Stimulated activated CD4-positive, alpha-beta T cell treated with anti-CD3 and anti-CD28 coated beads, Interleukin-12 subunit alpha, Interleukin-12 subunit beta, amount 100 ng/mL, for 48 hours (primary cell): ENCODE results near the gene CCNI2.
A peak's percentile ranks its signal among the peaks of the same experiment; 100 is the strongest.

Experiments used
- DNase-seq, 3 donors: peaks; one replicate each; pipeline ENCODE4 v3.0.0-alpha.2; 2020; ENCODE audit warnings: low read depth in 2 of 3, low spot score in 1 of 3

Gene CCNI2, protein sequence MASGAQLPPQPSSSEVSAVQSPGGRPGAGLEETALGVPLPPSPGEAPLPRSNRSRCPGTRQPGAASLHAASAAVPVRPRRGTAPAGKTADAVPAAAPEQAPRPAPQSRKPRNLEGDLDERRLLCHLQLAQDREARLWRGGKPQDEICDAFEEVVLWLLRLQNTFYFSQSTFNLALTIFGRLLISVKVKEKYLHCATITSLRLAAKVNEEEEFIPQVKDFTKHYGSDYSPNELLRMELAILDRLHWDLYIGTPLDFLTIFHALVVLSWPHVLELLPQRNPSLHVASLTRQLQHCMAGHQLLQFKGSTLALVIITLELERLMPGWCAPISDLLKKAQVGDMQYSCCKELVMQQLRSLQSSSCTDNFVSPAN

DNA sequence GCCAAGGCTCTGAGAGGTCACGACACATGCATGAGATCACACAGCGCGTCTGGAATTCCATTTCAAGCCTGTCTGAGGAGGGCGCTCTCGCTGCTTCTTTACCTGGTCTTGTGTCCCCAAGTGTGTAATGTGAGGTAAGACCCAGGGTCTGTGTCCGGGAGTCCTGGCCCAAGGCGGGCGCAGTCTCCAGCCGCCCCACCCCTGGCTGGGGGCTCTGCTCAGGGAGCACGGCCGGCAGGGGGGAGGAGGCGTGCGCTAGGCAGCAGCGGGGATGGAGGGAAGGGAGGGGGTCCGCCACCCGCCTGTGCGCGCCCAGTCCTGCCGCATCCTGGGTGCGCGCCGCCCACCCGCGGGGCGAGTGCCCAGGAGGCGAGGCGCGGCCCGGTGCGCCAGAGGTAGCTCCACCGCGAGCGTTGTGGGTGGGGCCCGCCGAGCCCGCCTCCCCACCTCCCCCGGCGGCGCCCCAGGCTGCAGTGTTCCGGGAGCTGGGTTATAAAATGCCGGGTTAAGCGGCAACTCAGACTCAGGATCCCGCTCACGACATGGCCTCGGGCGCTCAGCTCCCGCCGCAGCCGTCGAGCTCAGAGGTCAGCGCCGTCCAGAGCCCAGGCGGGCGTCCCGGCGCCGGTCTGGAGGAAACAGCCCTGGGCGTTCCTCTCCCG is at the start of gene CCNI2:
TSS of gene CCNI2 (plus strand) at position 473 of the 662 bp plus-strand sequence. CDS start at position 543, 70 bp downstream.
- peak in 1 of 3 donors; percentile 47 for DNase-seq

DNA sequence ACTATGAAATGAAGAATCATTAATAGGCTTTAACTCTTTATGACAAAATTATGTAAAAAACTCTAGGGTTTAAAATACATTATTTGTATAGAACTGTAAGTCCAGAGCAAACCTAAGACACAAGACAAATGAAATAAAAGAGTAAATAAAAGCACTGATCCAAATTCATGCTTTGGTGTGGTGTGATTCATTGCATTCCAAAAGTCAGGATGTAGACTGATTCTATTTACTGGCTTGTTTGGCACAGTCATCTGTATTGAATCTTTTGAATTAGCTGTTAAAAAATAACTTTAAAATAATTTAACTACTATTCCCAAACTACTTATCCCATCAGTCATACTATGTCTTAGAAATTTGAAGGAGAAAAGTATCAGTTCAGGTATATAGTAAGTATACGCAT is 42.4 kb upstream of the CCNI2 start:
- DNase-seq, result no peak

DNA sequence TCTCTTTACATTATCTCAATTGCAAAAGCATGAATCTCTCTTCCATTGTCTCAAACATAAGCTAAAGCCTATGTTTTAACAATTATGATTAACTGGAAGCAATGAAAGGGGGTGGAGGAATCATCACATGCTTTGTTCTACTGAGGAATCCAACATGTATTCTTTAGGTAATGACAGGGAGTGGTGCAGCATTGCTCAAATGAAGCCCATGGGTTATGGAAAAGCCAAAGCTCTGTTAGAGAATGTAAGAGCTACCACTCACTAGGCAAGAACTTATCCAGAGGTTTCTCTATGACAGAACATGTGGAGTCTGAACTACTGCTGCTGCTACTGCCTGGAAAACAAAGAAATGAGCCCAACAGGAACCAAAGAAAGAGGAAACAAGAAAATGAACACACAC is 38.6 kb upstream of the CCNI2 start:
- no peak for DNase-seq

- DNase-seq, result no peak
Measured at GRCh38 chr5:132714456-132715307, 32.5 kb upstream of the CCNI2 start.

- DNase-seq, result no peak
Measured at GRCh38 chr5:132718544-132719312, 28.5 kb upstream of the CCNI2 start.

DNA sequence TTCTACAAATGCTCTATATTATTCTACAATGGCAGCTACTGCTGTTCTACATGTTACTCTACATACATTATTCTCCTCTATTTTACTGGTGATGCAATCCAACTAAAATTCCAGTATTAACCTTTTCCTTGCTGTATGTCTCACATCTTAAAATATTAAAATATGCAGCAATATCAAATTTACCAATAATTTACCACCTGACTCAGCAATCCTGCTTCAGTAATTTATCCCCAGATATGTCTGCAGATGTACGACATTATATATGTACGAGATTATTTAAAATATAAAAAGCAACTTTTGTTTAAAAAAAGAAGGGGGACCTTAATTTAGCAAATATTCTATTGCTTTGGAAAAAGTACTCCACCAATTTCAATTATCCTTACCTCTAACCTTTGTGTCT is 21.5 kb upstream of the CCNI2 start:
- DNase-seq, result no peak

DNA sequence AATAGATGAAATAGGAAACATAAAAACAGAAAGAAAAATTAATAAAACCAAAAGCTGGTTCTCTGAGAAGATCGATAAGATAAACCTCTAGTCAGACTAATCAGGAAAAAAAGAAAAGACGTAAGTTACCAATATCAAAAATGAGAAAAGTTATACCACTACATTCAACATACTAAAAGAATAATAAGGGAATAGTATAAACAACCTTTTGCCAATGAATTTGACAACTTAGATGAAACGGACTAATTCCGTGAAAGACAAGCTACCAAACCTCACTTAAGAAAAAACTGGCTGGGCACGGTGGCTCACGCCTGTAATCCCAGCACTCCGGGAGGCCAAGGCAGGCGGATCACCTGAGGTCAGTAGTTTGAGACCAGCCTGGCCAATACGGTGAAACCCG is 17.3 kb upstream of the CCNI2 start:
- DNase-seq, result no peak

DNA sequence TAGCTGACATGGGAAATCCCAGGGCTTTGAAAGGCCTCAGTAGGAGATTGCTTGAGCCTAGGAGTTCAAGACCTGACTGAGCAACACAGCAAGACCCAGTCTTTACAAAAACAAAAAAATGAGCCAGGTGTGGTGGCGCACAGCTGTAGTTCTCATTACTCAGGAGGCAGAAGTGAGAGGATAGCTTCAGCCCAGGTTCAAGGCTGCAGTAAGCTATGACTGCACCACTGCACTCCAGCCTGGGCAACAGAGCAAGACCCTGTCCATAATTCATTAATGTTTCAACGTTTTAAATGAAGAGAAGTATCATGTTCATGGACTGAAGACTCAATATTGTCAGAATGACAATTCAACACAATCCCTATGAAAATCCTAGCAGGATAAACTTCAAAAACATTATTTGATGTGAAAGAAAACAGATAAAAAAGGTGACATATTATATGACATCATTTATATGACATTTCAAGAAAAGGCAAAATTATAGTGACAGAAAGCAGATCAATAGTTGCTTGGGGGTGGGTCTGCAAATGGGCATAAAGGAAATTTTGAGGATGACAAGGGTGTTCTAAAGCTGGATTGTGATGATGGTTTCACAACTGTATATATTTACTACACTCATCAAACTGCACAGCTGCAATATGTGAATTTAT is 13.6 kb upstream of the CCNI2 start:
- no peak for DNase-seq

DNA sequence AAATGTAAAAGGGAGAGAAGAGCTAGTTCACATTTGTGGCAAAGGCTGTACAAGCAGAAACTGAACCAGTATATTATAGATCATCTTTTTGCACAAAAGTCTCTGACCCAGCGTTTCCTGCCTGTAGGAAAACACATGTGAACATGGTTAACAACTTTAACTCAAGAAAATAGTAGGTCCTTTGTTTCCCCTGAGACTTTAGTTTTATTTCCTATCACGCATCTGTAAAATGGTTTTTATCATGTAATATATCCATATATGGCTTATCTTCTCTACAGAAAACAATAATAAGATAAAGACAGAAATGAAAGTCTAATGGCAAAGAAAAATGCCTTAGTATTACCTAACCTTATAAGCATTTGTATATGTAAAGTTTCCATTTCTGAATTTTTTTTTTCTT is 12.5 kb upstream of the CCNI2 start:
- DNase-seq, result no peak

- DNase-seq, result peak; percentile 97 to 99 (median 97)
Measured at GRCh38 chr5:132736853-132737833, 10.1 kb upstream of the CCNI2 start, which contains the start of gene KIF3A. Gene KIF3A, minus strand, starts transcription at chr5:132737546. Its CDS starts 127 bp downstream, at chr5:132737419.

GRCh38 chr5:132737982-132738681 is 9.1 kb upstream of the CCNI2 start:
- DNase-seq, result no peak

DNA sequence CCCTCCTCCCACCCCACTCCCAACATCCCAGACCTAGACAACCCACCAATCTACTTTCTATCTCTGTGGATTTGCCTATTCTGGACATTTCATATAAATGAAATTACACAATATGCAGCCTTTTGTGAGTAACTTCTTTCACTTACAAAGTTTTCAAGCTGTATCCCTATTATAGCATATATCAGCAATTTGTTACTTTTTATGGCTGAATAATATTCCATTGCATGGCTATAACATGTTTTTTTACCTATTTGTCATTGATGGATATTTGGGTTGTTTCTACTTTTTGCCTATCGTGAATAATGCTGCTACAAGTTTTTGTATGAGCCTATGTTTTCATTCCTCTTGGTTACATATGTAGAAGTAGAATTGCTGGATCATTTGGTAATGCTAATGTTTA is 8.0 kb upstream of the CCNI2 start:
- no peak for DNase-seq

DNA sequence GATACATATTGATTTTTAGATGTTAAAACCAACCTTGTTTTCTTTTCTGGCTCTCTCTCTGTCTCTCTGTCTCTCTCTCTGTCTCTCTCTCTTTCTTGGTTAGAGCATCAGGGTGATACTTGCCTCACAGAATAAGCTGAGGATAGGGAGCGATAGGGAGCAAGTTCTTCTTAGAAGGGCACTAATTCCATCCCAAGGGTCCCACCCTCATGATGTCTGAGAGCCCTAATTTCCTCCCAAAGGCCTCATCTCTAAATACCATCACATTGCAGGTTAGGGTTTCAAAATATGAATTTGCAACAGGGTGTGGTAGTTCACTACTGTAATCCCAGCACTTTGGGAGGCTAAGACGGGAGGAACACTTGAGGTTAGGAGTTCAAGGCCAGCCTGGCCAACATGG is 5.1 kb upstream of the CCNI2 start:
- no peak for DNase-seq

DNA sequence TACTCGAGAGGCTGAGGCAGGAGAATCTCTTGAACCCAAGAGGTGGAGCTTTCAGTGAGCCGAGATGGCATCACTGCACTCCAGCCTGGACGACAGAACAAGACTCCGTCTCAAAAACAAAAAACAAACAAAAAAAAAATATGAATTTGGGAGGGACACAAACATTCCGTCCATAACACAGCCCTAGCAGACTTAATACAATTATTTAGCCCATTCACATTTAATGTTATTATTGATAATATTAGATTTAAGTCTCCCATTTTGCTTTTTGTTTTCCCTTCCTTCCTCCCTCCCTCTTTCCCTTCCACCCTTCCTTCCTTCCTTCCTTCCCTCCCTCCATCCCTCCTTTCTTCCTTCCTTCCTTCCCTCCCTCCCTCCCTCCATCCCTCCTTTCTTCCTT is 4.6 kb upstream of the CCNI2 start:
- no peak for DNase-seq

DNA sequence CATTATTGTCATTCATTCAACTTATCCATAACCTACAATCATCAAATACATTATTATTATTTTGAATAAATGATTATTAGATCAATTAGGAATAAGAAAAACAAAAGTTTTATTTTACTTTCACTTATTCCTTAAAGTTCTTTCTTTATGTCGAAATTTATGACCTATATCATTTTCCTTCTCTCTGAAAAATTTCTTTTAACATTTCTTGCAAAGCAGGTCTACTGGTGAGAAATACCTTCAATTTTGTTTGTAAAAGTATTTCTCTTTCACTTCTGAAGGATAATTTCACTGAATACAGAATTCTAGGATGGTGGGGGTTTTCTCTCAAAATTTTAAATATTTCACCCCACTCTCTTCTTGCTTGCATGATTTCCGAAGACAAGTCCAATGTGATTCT is 2.6 kb upstream of the CCNI2 start:
- no peak for DNase-seq

- no peak for DNase-seq
Measured at GRCh38 chr5:132746592-132746953, 653 bp upstream of the CCNI2 start.

GRCh38 chr5:132747616-132748440 is 602 bp downstream of the CCNI2 start:
- no peak for DNase-seq

DNA sequence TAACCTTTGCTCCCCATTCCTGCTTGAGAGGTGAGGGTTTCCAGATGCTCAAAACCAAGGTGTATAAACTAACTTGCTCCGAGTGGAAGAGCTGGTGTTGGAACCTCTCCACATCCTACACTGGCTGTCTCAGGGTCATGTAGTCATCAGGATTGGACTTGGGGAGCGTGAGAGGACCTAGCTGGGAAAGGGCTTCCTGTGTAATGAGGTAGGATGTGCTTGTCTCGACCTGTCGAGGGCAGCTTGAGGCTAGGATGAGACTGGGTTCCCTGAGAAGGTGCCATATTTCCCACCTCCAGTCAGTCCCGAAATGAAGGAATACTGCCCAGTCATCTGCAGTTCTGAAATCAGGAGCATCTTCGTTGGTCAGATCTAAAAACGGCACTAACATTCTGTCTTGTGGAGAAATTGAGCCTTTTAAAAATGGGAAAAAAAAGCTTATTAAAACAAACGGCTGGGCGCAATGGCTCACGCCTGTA is 1.3 kb downstream of the CCNI2 start:
- DNase-seq, result no peak
